Measurements from ENCODE around the gene GABRA5. TPM values are rescaled to one million over a fixed set of nuclear protein-coding genes. Genes with fewer than 3 reads are reported as not detected.

GABRA5 gene
- total RNA-seq, 2 donors from 2014 or later = not detected

GRCh38 chr15:26910715-26911114 lies 43.9 kb downstream of the GABRA5 start:
- no peaks in the 10 kb centered on the region for H3K27me3 ChIP-seq (replicated peaks; ENCODE audit: insufficient read depth)
- no peak overlapping the region for H3K27ac ChIP-seq
- DNase-seq (ENCODE audit: low spot score) (no peak), ATAC-seq (ENCODE audit: insufficient number of reproducible peaks, low FRiP score, low read depth) (no peak)
- TF ChIP-seq, protein P1, sequence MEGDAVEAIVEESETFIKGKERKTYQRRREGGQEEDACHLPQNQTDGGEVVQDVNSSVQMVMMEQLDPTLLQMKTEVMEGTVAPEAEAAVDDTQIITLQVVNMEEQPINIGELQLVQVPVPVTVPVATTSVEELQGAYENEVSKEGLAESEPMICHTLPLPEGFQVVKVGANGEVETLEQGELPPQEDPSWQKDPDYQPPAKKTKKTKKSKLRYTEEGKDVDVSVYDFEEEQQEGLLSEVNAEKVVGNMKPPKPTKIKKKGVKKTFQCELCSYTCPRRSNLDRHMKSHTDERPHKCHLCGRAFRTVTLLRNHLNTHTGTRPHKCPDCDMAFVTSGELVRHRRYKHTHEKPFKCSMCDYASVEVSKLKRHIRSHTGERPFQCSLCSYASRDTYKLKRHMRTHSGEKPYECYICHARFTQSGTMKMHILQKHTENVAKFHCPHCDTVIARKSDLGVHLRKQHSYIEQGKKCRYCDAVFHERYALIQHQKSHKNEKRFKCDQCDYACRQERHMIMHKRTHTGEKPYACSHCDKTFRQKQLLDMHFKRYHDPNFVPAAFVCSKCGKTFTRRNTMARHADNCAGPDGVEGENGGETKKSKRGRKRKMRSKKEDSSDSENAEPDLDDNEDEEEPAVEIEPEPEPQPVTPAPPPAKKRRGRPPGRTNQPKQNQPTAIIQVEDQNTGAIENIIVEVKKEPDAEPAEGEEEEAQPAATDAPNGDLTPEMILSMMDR (IDR thresholded peaks at IDR 0.05) = no peak
- peaks cover 5% of the 10 kb centered on the region for H3K9me3 ChIP-seq
- H3K4me1 ChIP-seq (ENCODE audit: control insufficient read depth in 1 of 2, low read depth in 2 of 2) = no peaks in the 10 kb centered on the region
- no peak overlapping the region for H3K4me3 ChIP-seq
- H3K36me3 ChIP-seq = no peaks in the 10 kb centered on the region

GRCh38 chr15:26921433-26921832 lies 54.6 kb downstream of the GABRA5 start:
- H3K27ac ChIP-seq = no peak overlapping the region
- TF ChIP-seq, protein P1 (IDR thresholded peaks at IDR 0.05) = no peak
- no peak overlapping the region for H3K4me3 ChIP-seq
- ATAC-seq (ENCODE audit: insufficient number of reproducible peaks, low FRiP score, low read depth) (no peak), DNase-seq (ENCODE audit: low spot score) (no peak)
- no peaks in the 10 kb centered on the region for H3K36me3 ChIP-seq
- no peaks in the 10 kb centered on the region for H3K27me3 ChIP-seq (replicated peaks; ENCODE audit: insufficient read depth)
- H3K9me3 ChIP-seq = peaks cover 8% of the 10 kb centered on the region
- no peaks in the 10 kb centered on the region for H3K4me1 ChIP-seq (ENCODE audit: control insufficient read depth in 1 of 2, low read depth in 2 of 2)

GRCh38 chr15:26926081-26926480 lies 59.2 kb downstream of the GABRA5 start:
- Histone ChIP-seq H3K9me3 (no peaks in the 10 kb centered on the region), H3K27ac (no peak overlapping the region), H3K36me3 (no peaks in the 10 kb centered on the region), H3K4me1 (ENCODE audit: control insufficient read depth in 1 of 2, low read depth in 2 of 2) (no peaks in the 10 kb centered on the region), H3K4me3 (no peak overlapping the region), H3K27me3 (replicated peaks; ENCODE audit: insufficient read depth) (no peaks in the 10 kb centered on the region)
- TF ChIP-seq, protein P1 (IDR thresholded peaks at IDR 0.05) = no peak
- DNase-seq (ENCODE audit: low spot score) = no peak
- ATAC-seq (ENCODE audit: insufficient number of reproducible peaks, low FRiP score, low read depth) = no peak

GRCh38 chr15:26928051-26928450 lies 61.2 kb downstream of the GABRA5 start:
- Histone ChIP-seq H3K4me3 (no peak overlapping the region), H3K9me3 (no peaks in the 10 kb centered on the region), H3K27ac (no peak overlapping the region), H3K4me1 (ENCODE audit: control insufficient read depth in 1 of 2, low read depth in 2 of 2) (no peaks in the 10 kb centered on the region), H3K27me3 (replicated peaks; ENCODE audit: insufficient read depth) (no peaks in the 10 kb centered on the region), H3K36me3 (no peaks in the 10 kb centered on the region)
- DNase-seq (ENCODE audit: low spot score) = no peak
- no peak for ATAC-seq (ENCODE audit: insufficient number of reproducible peaks, low FRiP score, low read depth)
- TF ChIP-seq, protein P1 (IDR thresholded peaks at IDR 0.05) = no peak

GRCh38 chr15:26929588-26929987 lies 62.7 kb downstream of the GABRA5 start:
- no peak overlapping the region for H3K27ac ChIP-seq
- no peak overlapping the region for H3K4me3 ChIP-seq
- DNase-seq (ENCODE audit: low spot score) (no peak), ATAC-seq (ENCODE audit: insufficient number of reproducible peaks, low FRiP score, low read depth) (no peak)
- H3K27me3 ChIP-seq (replicated peaks; ENCODE audit: insufficient read depth) = no peaks in the 10 kb centered on the region
- no peaks in the 10 kb centered on the region for H3K9me3 ChIP-seq
- TF ChIP-seq, protein P1 (IDR thresholded peaks at IDR 0.05) = no peak
- H3K4me1 ChIP-seq (ENCODE audit: control insufficient read depth in 1 of 2, low read depth in 2 of 2) = no peaks in the 10 kb centered on the region
- no peaks in the 10 kb centered on the region for H3K36me3 ChIP-seq
